ENCODE data around the gene BSN.

BSN gene

GRCh38 chr3:49629866-49630265 is 75.6 kb downstream of the BSN start:
- H3K36me3 ChIP-seq (ENCODE audit: insufficient read depth, low read length): no peaks in the 10 kb centered on the region
- peaks cover 3% of the 10 kb centered on the region; the same call in 1 of the 2 replicates for H3K27me3 ChIP-seq (ENCODE audit: insufficient read depth, low read length)
- no peak overlapping the region for H3K27ac ChIP-seq (ENCODE audit: low read depth, low read length, poor library complexity, severe bottlenecking)
- H3K9me3 ChIP-seq (ENCODE audit: low read length): peaks cover 6% of the 10 kb centered on the region; the same call in 1 of the 2 replicates
- TF ChIP-seq CTCF (IDR thresholded peaks at IDR 0.05; ENCODE audit: low read length) (no peak), EZH2 (IDR thresholded peaks at IDR 0.05; ENCODE audit: borderline replicate concordance, low read length) (no peak)
- no peaks in the 10 kb centered on the region for H4K20me1 ChIP-seq (ENCODE audit: insufficient read depth, low read length)
- no peaks in the 10 kb centered on the region for H3K4me1 ChIP-seq (ENCODE audit: insufficient read depth, low read length, severe bottlenecking)
- H3K4me3 ChIP-seq (ENCODE audit: low read depth, low read length, poor library complexity, severe bottlenecking): no peak overlapping the region
- no peak overlapping the region for H2AFZ ChIP-seq (ENCODE audit: low read length)
- H3K79me2 ChIP-seq (ENCODE audit: insufficient read depth, low read length): no peaks in the 10 kb centered on the region
- no peak overlapping the region for H3K4me2 ChIP-seq (ENCODE audit: low read length)
- H3F3A ChIP-seq (ENCODE audit: insufficient read depth, low read length): no peaks in the 10 kb centered on the region
- H3K9me2 ChIP-seq (ENCODE audit: low read depth, low read length): no peaks in the 10 kb centered on the region
- H3K9ac ChIP-seq (ENCODE audit: low read length): no peak overlapping the region

DNA sequence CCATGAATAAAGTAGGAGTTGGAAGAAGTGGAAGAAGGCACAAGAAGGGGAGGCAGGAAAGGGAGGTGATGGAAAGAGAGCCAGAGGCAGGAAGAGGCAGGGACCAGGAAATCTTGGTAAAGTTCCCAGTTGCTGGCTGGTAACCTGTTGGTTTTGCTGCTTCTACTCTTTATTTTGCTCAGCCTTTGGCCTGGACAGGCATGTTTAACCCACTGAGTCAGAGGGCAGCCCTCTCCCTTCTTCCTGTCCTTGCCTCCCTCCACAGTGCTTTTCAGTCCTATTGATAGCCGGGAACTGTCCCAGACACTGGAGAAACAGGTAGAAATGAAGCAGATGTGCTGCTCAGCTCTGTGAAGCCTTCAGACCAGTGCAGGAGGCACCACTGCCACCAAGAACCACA is 76.5 kb downstream of the BSN start:
- H3F3A ChIP-seq (ENCODE audit: insufficient read depth, low read length): no peaks in the 10 kb centered on the region
- H3K36me3 ChIP-seq (ENCODE audit: insufficient read depth, low read length): no peaks in the 10 kb centered on the region
- H3K9me2 ChIP-seq (ENCODE audit: low read depth, low read length): no peaks in the 10 kb centered on the region
- no peak overlapping the region for H3K9ac ChIP-seq (ENCODE audit: low read length)
- H3K4me2 ChIP-seq (ENCODE audit: low read length): no peak overlapping the region
- H3K27me3 ChIP-seq (ENCODE audit: insufficient read depth, low read length): peaks cover 3% of the 10 kb centered on the region; the same call in 1 of the 2 replicates
- H4K20me1 ChIP-seq (ENCODE audit: insufficient read depth, low read length): no peaks in the 10 kb centered on the region
- no peak overlapping the region for H3K4me3 ChIP-seq (ENCODE audit: low read depth, low read length, poor library complexity, severe bottlenecking)
- TF ChIP-seq CTCF (IDR thresholded peaks at IDR 0.05; ENCODE audit: low read length) (no peak), EZH2 (IDR thresholded peaks at IDR 0.05; ENCODE audit: borderline replicate concordance, low read length) (no peak)
- H3K4me1 ChIP-seq (ENCODE audit: insufficient read depth, low read length, severe bottlenecking): no peaks in the 10 kb centered on the region
- H2AFZ ChIP-seq (ENCODE audit: low read length): no peak overlapping the region
- no peak overlapping the region for H3K27ac ChIP-seq (ENCODE audit: low read depth, low read length, poor library complexity, severe bottlenecking)
- no peaks in the 10 kb centered on the region for H3K79me2 ChIP-seq (ENCODE audit: insufficient read depth, low read length)
- peaks cover 6% of the 10 kb centered on the region; the same call in 1 of the 2 replicates for H3K9me3 ChIP-seq (ENCODE audit: low read length)

DNA sequence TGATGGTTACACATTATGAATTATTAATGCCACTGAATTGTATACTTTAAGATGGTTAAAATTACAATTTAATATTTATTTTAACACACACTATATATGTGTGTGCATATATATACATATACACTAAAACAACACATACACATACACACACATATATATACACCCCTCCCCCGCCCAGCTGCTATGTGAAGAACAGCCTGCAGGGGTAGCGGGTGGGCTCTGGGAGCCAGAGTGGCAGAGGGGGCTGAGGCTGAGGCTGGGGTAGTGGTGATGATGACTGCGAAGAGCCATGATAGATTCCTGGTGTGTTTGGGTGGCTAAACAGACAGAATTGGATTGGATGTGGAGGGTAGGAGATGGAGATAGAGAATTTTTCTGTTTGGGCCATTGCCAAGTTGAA is 80.5 kb downstream of the BSN start:
- TF ChIP-seq EZH2 (IDR thresholded peaks at IDR 0.05; ENCODE audit: borderline replicate concordance, low read length): no peak
- no peak for TF ChIP-seq CTCF (IDR thresholded peaks at IDR 0.05; ENCODE audit: low read length)
- Histone ChIP-seq H2AFZ (ENCODE audit: low read length) (no peak overlapping the region), H3F3A (ENCODE audit: insufficient read depth, low read length) (no peaks in the 10 kb centered on the region), H3K27ac (ENCODE audit: low read depth, low read length, poor library complexity, severe bottlenecking) (no peak overlapping the region), H3K4me2 (ENCODE audit: low read length) (no peak overlapping the region), H3K36me3 (ENCODE audit: insufficient read depth, low read length) (no peaks in the 10 kb centered on the region), H3K9me2 (ENCODE audit: low read depth, low read length) (no peaks in the 10 kb centered on the region), H3K4me1 (ENCODE audit: insufficient read depth, low read length, severe bottlenecking) (no peaks in the 10 kb centered on the region), H3K4me3 (ENCODE audit: low read depth, low read length, poor library complexity, severe bottlenecking) (no peak overlapping the region), H3K27me3 (ENCODE audit: insufficient read depth, low read length) (peaks cover 3% of the 10 kb centered on the region; the same call in 1 of the 2 replicates), H4K20me1 (ENCODE audit: insufficient read depth, low read length) (no peaks in the 10 kb centered on the region), H3K9me3 (ENCODE audit: low read length) (peaks cover 6% of the 10 kb centered on the region; the same call in 1 of the 2 replicates), H3K79me2 (ENCODE audit: insufficient read depth, low read length) (no peaks in the 10 kb centered on the region), H3K9ac (ENCODE audit: low read length) (no peak overlapping the region)

Measured in OCI-LY1 (cell line).